Measurements from ENCODE around the gene EFCAB8.

The EFCAB8 gene

DNA sequence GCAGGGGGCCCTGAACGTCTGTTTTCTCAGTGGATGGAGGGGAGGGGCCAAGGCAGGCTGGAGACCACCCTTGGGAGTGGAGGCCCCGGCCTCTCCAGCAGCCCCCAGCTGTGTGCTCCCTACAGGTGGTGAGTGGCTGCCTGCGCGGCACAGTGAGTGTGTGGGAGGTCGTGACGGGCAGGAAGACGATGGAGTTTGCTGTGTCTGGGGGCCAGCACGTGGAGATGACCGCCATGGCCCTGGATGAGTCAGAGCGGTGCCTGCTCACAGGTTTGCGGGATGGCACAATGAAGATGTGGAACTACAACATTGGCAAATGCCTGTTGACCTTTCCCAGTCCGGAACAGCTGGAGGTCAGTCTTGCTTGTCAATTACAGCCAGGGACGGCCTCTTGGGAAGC, 52.6 kb downstream of the EFCAB8 start:
- TF ChIP-seq POU2F2 (IDR thresholded peaks at IDR 0.05; ENCODE audit: low read depth, low read length) (no peak), PAX5 (IDR thresholded peaks at IDR 0.05; ENCODE audit: insufficient read depth, low read length, severe bottlenecking) (no peak), POLR2A (IDR thresholded peaks at IDR 0.05; ENCODE audit: low read depth, low read length) (no peak), TAF1 (IDR thresholded peaks at IDR 0.05; ENCODE audit: low read depth, low read length) (no peak), POLR2AphosphoS5 (IDR thresholded peaks at IDR 0.05; ENCODE audit: low read depth, low read length) (no peak), SPI1 (IDR thresholded peaks at IDR 0.05; ENCODE audit: low read depth, low read length) (no peak)
- no peak for DNase-seq (ENCODE audit: insufficient read length, low spot score)
- FAIRE-seq: no peak

DNA sequence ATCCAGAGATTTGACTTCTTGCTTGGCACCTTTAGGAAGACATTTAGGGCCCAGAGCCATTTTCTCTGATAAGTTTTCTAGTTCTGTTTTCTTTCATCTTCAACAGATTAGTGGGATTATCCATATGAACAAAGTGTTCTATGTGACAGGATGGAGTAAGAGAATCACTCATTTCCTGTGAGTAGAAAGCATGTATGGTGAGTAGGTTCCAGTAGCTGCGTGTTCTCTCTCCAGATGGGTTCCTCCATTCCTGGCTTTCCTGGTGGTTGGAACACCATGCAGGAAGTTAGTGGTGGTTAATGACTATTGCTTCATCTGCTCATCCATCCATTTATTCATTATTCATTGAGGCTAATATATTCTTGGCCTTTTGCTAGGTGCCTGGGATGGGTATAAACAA, 54.0 kb downstream of the EFCAB8 start:
- DNase-seq (ENCODE audit: insufficient read length, low spot score): no peak
- no peak for FAIRE-seq
- TF ChIP-seq TAF1 (IDR thresholded peaks at IDR 0.05; ENCODE audit: low read depth, low read length) (no peak), PAX5 (IDR thresholded peaks at IDR 0.05; ENCODE audit: insufficient read depth, low read length, severe bottlenecking) (no peak), POLR2AphosphoS5 (IDR thresholded peaks at IDR 0.05; ENCODE audit: low read depth, low read length) (no peak), POU2F2 (IDR thresholded peaks at IDR 0.05; ENCODE audit: low read depth, low read length) (no peak), SPI1 (IDR thresholded peaks at IDR 0.05; ENCODE audit: low read depth, low read length) (no peak), POLR2A (IDR thresholded peaks at IDR 0.05; ENCODE audit: low read depth, low read length) (no peak)

- DNase-seq (ENCODE audit: insufficient read length, low spot score) (no peak), FAIRE-seq (no peak)
- no peak for TF ChIP-seq TAF1 (IDR thresholded peaks at IDR 0.05; ENCODE audit: low read depth, low read length)
- no peak for TF ChIP-seq POLR2AphosphoS5 (IDR thresholded peaks at IDR 0.05; ENCODE audit: low read depth, low read length)
Observed at GRCh38 chr20:32914031-32914430, 55.3 kb downstream of the EFCAB8 start.

GRCh38 chr20:32917191-32917950, 58.6 kb downstream of the EFCAB8 start:
- FAIRE-seq: no peak
- TF ChIP-seq SPI1 (IDR thresholded peaks at IDR 0.05; ENCODE audit: low read depth, low read length): no peak
- no peak for TF ChIP-seq POLR2A (IDR thresholded peaks at IDR 0.05; ENCODE audit: low read depth, low read length)
- no peak for TF ChIP-seq POU2F2 (IDR thresholded peaks at IDR 0.05; ENCODE audit: low read depth, low read length)
- no peak for TF ChIP-seq POLR2AphosphoS5 (IDR thresholded peaks at IDR 0.05; ENCODE audit: low read depth, low read length)
- no peak for TF ChIP-seq TAF1 (IDR thresholded peaks at IDR 0.05; ENCODE audit: low read depth, low read length)
- TF ChIP-seq PAX5 (IDR thresholded peaks at IDR 0.05; ENCODE audit: insufficient read depth, low read length, severe bottlenecking): no peak
- no peak for DNase-seq (ENCODE audit: insufficient read length, low spot score)

DNA sequence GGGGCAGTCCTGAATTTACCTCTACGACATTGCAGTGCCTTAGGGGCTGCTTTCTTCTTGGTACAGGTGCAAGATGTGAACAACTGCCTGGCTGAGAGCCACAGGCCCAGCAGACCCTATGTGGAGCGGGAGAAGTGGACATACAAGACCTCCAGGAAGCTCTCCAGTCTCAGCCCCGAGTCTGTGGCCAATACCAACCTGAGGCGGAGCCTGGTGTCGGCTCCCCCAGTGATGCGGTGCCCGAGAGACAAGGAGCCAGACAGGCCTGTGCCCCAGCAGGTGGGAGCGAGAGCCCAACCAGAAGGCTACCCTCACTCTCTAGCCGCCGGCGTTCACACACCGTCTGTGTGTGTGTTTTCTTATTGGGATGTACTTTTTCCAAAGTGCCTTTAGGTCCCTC, 59.6 kb downstream of the EFCAB8 start:
- TF ChIP-seq POLR2AphosphoS5 (IDR thresholded peaks at IDR 0.05; ENCODE audit: low read depth, low read length) (no peak), PAX5 (IDR thresholded peaks at IDR 0.05; ENCODE audit: insufficient read depth, low read length, severe bottlenecking) (no peak), SPI1 (IDR thresholded peaks at IDR 0.05; ENCODE audit: low read depth, low read length) (no peak), TAF1 (IDR thresholded peaks at IDR 0.05; ENCODE audit: low read depth, low read length) (no peak), POLR2A (IDR thresholded peaks at IDR 0.05; ENCODE audit: low read depth, low read length) (no peak), POU2F2 (IDR thresholded peaks at IDR 0.05; ENCODE audit: low read depth, low read length) (no peak)
- DNase-seq (ENCODE audit: insufficient read length, low spot score) (no peak), FAIRE-seq (no peak)

- FAIRE-seq (no peak), DNase-seq (ENCODE audit: insufficient read length, low spot score) (no peak)
- TF ChIP-seq TAF1 (IDR thresholded peaks at IDR 0.05; ENCODE audit: low read depth, low read length): no peak
- no peak for TF ChIP-seq POU2F2 (IDR thresholded peaks at IDR 0.05; ENCODE audit: low read depth, low read length)
- no peak for TF ChIP-seq PAX5 (IDR thresholded peaks at IDR 0.05; ENCODE audit: insufficient read depth, low read length, severe bottlenecking)
- no peak for TF ChIP-seq POLR2AphosphoS5 (IDR thresholded peaks at IDR 0.05; ENCODE audit: low read depth, low read length)
- TF ChIP-seq POLR2A (IDR thresholded peaks at IDR 0.05; ENCODE audit: low read depth, low read length): no peak
- TF ChIP-seq SPI1 (IDR thresholded peaks at IDR 0.05; ENCODE audit: low read depth, low read length): no peak
Observed at GRCh38 chr20:32918751-32919150, 60.0 kb downstream of the EFCAB8 start.

DNA sequence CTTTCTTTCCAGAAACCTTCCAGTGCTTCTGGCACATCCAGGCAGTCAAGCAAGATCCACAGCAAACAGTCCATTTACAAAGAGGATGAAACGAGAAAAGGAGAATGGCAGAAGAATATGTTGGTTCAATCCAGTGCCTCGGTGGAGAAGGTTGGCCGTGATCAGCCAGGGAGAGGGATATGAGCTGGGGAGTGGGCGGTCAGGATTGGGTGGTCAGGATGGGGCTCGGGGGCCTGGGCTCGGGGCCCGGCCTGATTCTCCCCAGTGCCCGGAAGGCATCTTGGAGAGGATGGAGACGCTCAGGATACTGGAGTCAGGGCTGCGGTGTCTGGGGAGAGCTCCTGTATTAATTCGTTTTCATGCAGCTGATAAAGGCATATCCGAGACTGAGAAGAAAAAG, 61.3 kb downstream of the EFCAB8 start:
- FAIRE-seq (no peak), DNase-seq (ENCODE audit: insufficient read length, low spot score) (no peak)
- TF ChIP-seq SPI1 (IDR thresholded peaks at IDR 0.05; ENCODE audit: low read depth, low read length): no peak

DNA sequence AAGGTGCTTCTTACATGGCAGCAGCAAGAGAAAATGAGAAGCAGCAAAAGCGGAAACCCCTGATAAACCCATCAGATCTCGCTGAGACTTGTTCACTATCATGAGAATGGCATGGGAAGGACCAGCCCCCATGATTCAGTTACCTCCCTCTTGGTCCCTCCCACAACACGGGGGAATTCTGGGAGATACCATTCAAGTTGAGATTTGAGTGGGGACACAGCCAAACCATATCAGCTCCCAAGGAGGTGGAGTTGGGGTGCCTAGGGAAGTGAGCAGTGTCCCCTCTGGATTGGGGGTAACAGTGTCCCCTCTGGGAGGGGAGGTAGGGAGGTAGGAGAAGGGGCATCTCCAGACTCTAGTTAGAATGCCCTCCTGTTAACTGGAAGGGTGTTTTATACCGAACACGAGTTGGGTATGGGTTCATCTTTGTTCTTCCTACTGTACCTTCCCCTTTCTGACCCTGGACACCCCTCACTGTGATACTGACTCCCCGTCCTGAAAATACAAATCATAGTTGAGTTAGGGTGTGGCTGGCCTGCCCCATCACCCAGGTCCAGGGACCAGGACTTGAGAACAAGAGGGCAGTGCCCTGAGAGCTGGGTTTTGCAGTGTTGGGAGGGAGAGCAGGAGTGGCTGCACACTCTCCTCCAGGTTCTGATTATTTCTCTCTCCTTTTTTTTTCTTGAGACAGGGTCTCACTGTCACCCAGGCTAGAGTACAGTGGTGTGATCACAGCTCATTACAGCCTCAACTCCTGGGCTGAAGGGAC, 62.0 kb downstream of the EFCAB8 start:
- TF ChIP-seq POLR2AphosphoS5 (IDR thresholded peaks at IDR 0.05; ENCODE audit: low read depth, low read length) (no peak), TAF1 (IDR thresholded peaks at IDR 0.05; ENCODE audit: low read depth, low read length) (no peak), POU2F2 (IDR thresholded peaks at IDR 0.05; ENCODE audit: low read depth, low read length) (no peak), POLR2A (IDR thresholded peaks at IDR 0.05; ENCODE audit: low read depth, low read length) (no peak), PAX5 (IDR thresholded peaks at IDR 0.05; ENCODE audit: insufficient read depth, low read length, severe bottlenecking) (no peak), SPI1 (IDR thresholded peaks at IDR 0.05; ENCODE audit: low read depth, low read length) (no peak)
- FAIRE-seq: no peak
- no peak for DNase-seq (ENCODE audit: insufficient read length, low spot score)

- no peak for FAIRE-seq
- TF ChIP-seq POLR2A (IDR thresholded peaks at IDR 0.05; ENCODE audit: low read depth, low read length) (no peak), PAX5 (IDR thresholded peaks at IDR 0.05; ENCODE audit: insufficient read depth, low read length, severe bottlenecking) (no peak), POU2F2 (IDR thresholded peaks at IDR 0.05; ENCODE audit: low read depth, low read length) (no peak), SPI1 (IDR thresholded peaks at IDR 0.05; ENCODE audit: low read depth, low read length) (no peak), TAF1 (IDR thresholded peaks at IDR 0.05; ENCODE audit: low read depth, low read length) (no peak), POLR2AphosphoS5 (IDR thresholded peaks at IDR 0.05; ENCODE audit: low read depth, low read length) (no peak)
- no peak for DNase-seq (ENCODE audit: insufficient read length, low spot score)
Observed at GRCh38 chr20:32922466-32922865, 63.7 kb downstream of the EFCAB8 start.

GRCh38 chr20:32924781-32925180, 66.1 kb downstream of the EFCAB8 start:
- TF ChIP-seq PAX5 (IDR thresholded peaks at IDR 0.05; ENCODE audit: insufficient read depth, low read length, severe bottlenecking) (no peak), POU2F2 (IDR thresholded peaks at IDR 0.05; ENCODE audit: low read depth, low read length) (no peak), SPI1 (IDR thresholded peaks at IDR 0.05; ENCODE audit: low read depth, low read length) (no peak), TAF1 (IDR thresholded peaks at IDR 0.05; ENCODE audit: low read depth, low read length) (no peak), POLR2A (IDR thresholded peaks at IDR 0.05; ENCODE audit: low read depth, low read length) (no peak), POLR2AphosphoS5 (IDR thresholded peaks at IDR 0.05; ENCODE audit: low read depth, low read length) (no peak)
- FAIRE-seq (no peak), DNase-seq (ENCODE audit: insufficient read length, low spot score) (no peak)

Measured in GM12891 (cell line).